GM11168 (cell line): Measurements from ENCODE around the gene CPEB1.

ENCODE experiments used
- in situ Hi-C: fragments of 300-500 bp; cut with MboI; formaldehyde crosslinking; loops from one replicate; pipeline ENCODE4 v1.12.0; 2022; ENCODE audit warnings: low sequenced_read_pairs; ENCODE audit not compliant: unreplicated experiment

The CPEB1 gene

GRCh38 chr15:82599862-82600261, 47.3 kb downstream of the CPEB1 start:
- in situ Hi-C loops, result no loop called here

- in situ Hi-C loops, result no loop called here
These were observed 49.3 kb downstream of the CPEB1 start for GRCh38 chr15:82597815-82598214.

- in situ Hi-C loops, result no loop called here
These were observed 51.4 kb downstream of the CPEB1 start for GRCh38 chr15:82595766-82596165.

GRCh38 chr15:82595203-82595602, 52.0 kb downstream of the CPEB1 start:
- in situ Hi-C loops, result no loop called here

- in situ Hi-C loops, result no loop called here
These were observed 59.4 kb downstream of the CPEB1 start for GRCh38 chr15:82587805-82588204.

- in situ Hi-C loops, result no loop called here
These were observed 62.1 kb downstream of the CPEB1 start for GRCh38 chr15:82585072-82585471.

GRCh38 chr15:82580713-82581112, 66.5 kb downstream of the CPEB1 start:
- in situ Hi-C loops, result no loop called here

- in situ Hi-C loops, result no loop called here
These were observed 71.8 kb downstream of the CPEB1 start for GRCh38 chr15:82575335-82575734.

- in situ Hi-C loops, result no loop called here
These were observed 74.2 kb downstream of the CPEB1 start for GRCh38 chr15:82572986-82573385.

- in situ Hi-C loops, result no loop called here
These were observed 74.9 kb downstream of the CPEB1 start for GRCh38 chr15:82572311-82572710.

GRCh38 chr15:82571722-82572222, 75.4 kb downstream of the CPEB1 start:
- in situ Hi-C loops, result no loop called here

- in situ Hi-C loops, result no loop called here
These were observed 76.2 kb downstream of the CPEB1 start for GRCh38 chr15:82570721-82571508.

GRCh38 chr15:82569834-82570233, 77.3 kb downstream of the CPEB1 start:
- in situ Hi-C loops, result no loop called here

- in situ Hi-C loops, result no loop called here
These were observed 78.2 kb downstream of the CPEB1 start for GRCh38 chr15:82568986-82569385.

- in situ Hi-C loops, result no loop called here
These were observed 79.5 kb downstream of the CPEB1 start for GRCh38 chr15:82567661-82568060.

GRCh38 chr15:82566690-82567089, 80.5 kb downstream of the CPEB1 start:
- in situ Hi-C loops, result no loop called here

- in situ Hi-C loops, result no loop called here
These were observed 88.7 kb downstream of the CPEB1 start for GRCh38 chr15:82558502-82558901.

GRCh38 chr15:82556315-82557035, 90.7 kb downstream of the CPEB1 start:
- in situ Hi-C loops, result no loop called here

GRCh38 chr15:82554849-82555248, 92.3 kb downstream of the CPEB1 start:
- in situ Hi-C loops, result no loop called here

GRCh38 chr15:82554351-82554750, 92.8 kb downstream of the CPEB1 start:
- in situ Hi-C loops, result no loop called here

- in situ Hi-C loops, result no loop called here
These were observed 93.3 kb downstream of the CPEB1 start for GRCh38 chr15:82553846-82554245.
